ENCODE data around the gene PCGF5. TPM values are rescaled to one million over a fixed set of nuclear protein-coding genes. Genes with fewer than 3 reads are reported as not detected.
A peak's percentile ranks its signal among the peaks of the same experiment; 100 is the strongest.

PCGF5 gene
- total and polyA plus RNA-seq, 8 donors = 12.7 to 23.2 (median 15.9) TPM

GRCh38 chr10:91284486-91285090, 64.1 kb downstream of the PCGF5 start:
- Histone ChIP-seq H3K27ac (no peak overlapping the region), H3K4me3 (no peak overlapping the region), H3K27me3 (no peaks in the 10 kb centered on the region), H3K9me3 (no peaks in the 10 kb centered on the region), H3K4me1 (no peaks in the 10 kb centered on the region), H3K36me3 (no peaks in the 10 kb centered on the region)
- ATAC-seq = no peak
- TF ChIP-seq, protein P1, sequence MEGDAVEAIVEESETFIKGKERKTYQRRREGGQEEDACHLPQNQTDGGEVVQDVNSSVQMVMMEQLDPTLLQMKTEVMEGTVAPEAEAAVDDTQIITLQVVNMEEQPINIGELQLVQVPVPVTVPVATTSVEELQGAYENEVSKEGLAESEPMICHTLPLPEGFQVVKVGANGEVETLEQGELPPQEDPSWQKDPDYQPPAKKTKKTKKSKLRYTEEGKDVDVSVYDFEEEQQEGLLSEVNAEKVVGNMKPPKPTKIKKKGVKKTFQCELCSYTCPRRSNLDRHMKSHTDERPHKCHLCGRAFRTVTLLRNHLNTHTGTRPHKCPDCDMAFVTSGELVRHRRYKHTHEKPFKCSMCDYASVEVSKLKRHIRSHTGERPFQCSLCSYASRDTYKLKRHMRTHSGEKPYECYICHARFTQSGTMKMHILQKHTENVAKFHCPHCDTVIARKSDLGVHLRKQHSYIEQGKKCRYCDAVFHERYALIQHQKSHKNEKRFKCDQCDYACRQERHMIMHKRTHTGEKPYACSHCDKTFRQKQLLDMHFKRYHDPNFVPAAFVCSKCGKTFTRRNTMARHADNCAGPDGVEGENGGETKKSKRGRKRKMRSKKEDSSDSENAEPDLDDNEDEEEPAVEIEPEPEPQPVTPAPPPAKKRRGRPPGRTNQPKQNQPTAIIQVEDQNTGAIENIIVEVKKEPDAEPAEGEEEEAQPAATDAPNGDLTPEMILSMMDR (IDR thresholded peaks at IDR 0.05) = no peak
- no peak for DNase-seq
- intact Hi-C loops (cut with DNase I) = no loop called here
- no peak for FAIRE-seq
- 76 to 82% methylated on average over 6 of the region's 6 CpGs for WGBS, 2 donors

DNA sequence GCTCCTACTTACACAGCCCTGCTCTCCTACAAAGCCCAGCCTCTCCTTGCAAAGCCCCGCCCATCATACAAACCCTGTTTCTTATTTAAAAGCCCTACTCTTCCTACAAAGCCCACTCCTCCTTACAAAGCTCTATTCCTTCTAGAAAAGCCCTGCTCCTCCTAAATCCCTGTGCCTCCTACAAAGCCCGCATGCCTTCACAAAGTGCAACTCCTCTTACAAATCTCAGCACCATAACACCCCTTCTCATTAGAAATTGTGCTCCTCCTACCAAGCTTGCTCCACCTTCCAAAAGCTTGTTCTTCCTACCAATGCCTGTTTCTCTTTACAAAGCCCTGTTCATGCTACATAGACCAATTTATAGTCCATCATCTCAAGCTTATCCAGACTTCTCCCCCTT, 66.1 kb downstream of the PCGF5 start:
- FAIRE-seq (no peak), ATAC-seq (peak in 2 of 4 donors; percentile 11 to 17), DNase-seq (no peak)
- intact Hi-C loops (cut with DNase I) = no loop called here
- H3K27ac ChIP-seq = no peak overlapping the region
- H3K4me1 ChIP-seq = no peaks in the 10 kb centered on the region
- H3K36me3 ChIP-seq = no peaks in the 10 kb centered on the region
- no peak overlapping the region for H3K4me3 ChIP-seq
- no peaks in the 10 kb centered on the region for H3K9me3 ChIP-seq
- 72 to 95% methylated on average over 2 of the region's 2 CpGs for WGBS, 2 donors
- TF ChIP-seq, protein P1 (IDR thresholded peaks at IDR 0.05) = no peak
- H3K27me3 ChIP-seq = no peaks in the 10 kb centered on the region

- no peak for DNase-seq
- FAIRE-seq = no peak
These were observed 66.8 kb downstream of the PCGF5 start for GRCh38 chr10:91287276-91287675.

GRCh38 chr10:91287912-91288311, 67.4 kb downstream of the PCGF5 start:
- FAIRE-seq (no peak), DNase-seq (no peak), ATAC-seq (no peak)
- H3K36me3 ChIP-seq = no peaks in the 10 kb centered on the region
- H3K4me3 ChIP-seq = no peak overlapping the region
- H3K9me3 ChIP-seq = no peaks in the 10 kb centered on the region
- TF ChIP-seq, protein P1 (IDR thresholded peaks at IDR 0.05) = no peak
- H3K27ac ChIP-seq = no peak overlapping the region
- no peaks in the 10 kb centered on the region for H3K27me3 ChIP-seq
- 86 to 90% methylated on average over 4 of the region's 4 CpGs for WGBS, 2 donors
- intact Hi-C loops (cut with DNase I) = no loop called here
- H3K4me1 ChIP-seq = no peaks in the 10 kb centered on the region

More at GRCh38 chr10:91287276-91287675, 66.8 kb downstream of the PCGF5 start:
- H3K27me3 ChIP-seq = no peaks in the 10 kb centered on the region
- WGBS, 2 donors = 49 to 52% methylated on average over 4 of the region's 4 CpGs
- intact Hi-C loops (cut with DNase I) = no loop called here
- no peaks in the 10 kb centered on the region for H3K36me3 ChIP-seq
- TF ChIP-seq, protein P1 (IDR thresholded peaks at IDR 0.05) = no peak
- ATAC-seq = peak; percentile 17 to 54 (median 45)
- H3K27ac ChIP-seq = no peak overlapping the region
- no peak overlapping the region for H3K4me3 ChIP-seq
- no peaks in the 10 kb centered on the region for H3K4me1 ChIP-seq
- no peaks in the 10 kb centered on the region for H3K9me3 ChIP-seq

DNA sequence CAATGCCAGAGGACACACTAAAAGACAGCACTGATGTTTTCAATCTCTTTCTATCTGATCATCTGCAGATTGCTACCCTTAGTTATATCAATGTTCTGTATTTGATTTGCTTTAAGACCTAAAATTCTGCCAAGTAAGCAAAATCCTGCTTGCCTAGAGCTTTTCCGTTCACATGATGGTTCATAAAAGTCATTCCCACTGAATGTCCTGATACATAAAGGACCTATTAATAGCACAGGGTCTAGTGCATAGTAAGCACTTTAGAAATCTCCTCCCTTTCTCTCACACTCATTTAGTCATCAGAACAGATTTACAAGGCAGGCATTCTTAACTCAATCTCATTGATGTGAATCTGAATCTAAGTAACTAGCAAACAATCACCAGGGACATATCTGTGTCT, 68.8 kb downstream of the PCGF5 start:
- Histone ChIP-seq H3K27me3 (no peaks in the 10 kb centered on the region), H3K4me3 (no peak overlapping the region), H3K36me3 (no peaks in the 10 kb centered on the region), H3K4me1 (no peaks in the 10 kb centered on the region), H3K27ac (no peak overlapping the region), H3K9me3 (no peaks in the 10 kb centered on the region)
- ATAC-seq = no peak
- 88 to 89% methylated on average over 1 of the region's 1 CpG for WGBS, 2 donors
- TF ChIP-seq, protein P1 (IDR thresholded peaks at IDR 0.05) = no peak
- no peak for FAIRE-seq
- no peak for DNase-seq
- intact Hi-C loops (cut with DNase I) = no loop called here
